HG03342 (cell line): ENCODE results near the gene PPP2R3B.
"Not testable (repeated sequence)": the region's sequence is repeated elsewhere in the genome, so short reads cannot be mapped to it uniquely, and the experiment has no call there.

Experiments
- ATAC-seq: cut with Tn5 transposase; IDR thresholded peaks from one replicate; pipeline ENCODE4 v1.9.1; 2021; ENCODE audit warnings: mild to moderate bottlenecking, moderate library complexity; ENCODE audit not compliant: unreplicated experiment

The PPP2R3B gene

GRCh38 chrX:410296-410695 is 23.6 kb upstream of the PPP2R3B start:
- ATAC-seq: no peak

- no peak for ATAC-seq
Observed at GRCh38 chrX:405149-405548, 18.4 kb upstream of the PPP2R3B start.

DNA sequence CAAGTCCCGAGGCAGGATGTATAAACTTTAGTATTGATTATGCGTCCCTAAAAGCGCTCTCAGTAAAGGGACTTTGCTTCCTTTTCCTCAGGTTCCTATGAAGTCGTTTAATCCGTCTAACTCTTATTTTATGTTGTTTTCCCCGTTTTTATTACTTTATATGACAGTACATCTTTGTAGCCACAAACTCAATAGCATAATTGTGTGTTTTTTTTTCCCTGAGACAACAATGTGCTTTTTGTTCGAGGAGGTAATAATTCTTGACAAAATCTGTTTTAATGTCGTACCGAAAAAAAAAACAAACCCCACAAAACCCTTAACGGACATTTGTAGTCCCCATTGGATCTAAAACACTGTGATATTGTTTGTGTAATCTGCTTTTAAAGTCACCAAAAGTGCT is 17.9 kb upstream of the PPP2R3B start:
- ATAC-seq: no peak

DNA sequence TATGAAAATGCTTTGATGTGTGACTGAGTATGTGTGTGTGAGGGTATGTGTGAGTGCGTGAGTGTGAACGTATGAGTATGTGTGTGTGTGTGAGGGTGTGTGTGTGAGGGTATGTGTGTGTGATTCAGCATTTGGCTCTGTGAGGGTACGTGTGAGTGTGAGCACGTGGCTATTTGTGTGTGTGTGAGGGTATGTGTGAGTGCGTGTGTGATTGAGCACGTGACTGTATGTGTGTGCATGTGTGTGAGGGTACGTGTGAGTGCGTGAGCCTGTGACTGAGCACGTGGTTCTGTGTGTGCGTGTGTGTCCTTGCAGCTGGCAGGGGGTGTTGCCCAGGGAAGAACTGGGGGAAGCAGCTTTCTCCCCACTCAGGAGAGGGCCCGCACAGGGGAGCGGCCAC is 16.1 kb upstream of the PPP2R3B start:
- no peak for ATAC-seq

DNA sequence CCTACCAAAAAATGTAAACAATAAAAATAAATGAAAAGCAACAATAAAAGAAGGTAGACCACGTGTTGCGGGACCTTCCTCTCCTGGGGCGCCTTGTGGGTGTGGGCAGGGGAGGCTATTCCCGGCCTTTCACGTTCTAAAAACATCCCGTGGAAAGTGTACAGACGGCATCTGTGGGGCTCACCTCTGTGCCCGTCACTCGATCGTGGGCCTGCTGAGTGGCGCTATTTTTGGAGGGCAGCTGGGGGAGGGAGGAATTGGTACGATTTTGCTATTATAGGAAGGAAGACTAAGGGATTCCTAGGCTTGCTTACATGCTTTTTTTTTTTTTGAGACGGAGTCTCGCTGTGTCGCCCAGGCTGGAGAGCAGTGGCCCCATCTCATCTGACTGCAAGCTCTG is 13.6 kb upstream of the PPP2R3B start:
- ATAC-seq: no peak

GRCh38 chrX:397575-397974 is 10.9 kb upstream of the PPP2R3B start:
- no peak for ATAC-seq

- ATAC-seq: no peak
Observed at GRCh38 chrX:394830-395229, 8.1 kb upstream of the PPP2R3B start.

GRCh38 chrX:392575-392846 is 5.8 kb upstream of the PPP2R3B start:
- no peak for ATAC-seq

DNA sequence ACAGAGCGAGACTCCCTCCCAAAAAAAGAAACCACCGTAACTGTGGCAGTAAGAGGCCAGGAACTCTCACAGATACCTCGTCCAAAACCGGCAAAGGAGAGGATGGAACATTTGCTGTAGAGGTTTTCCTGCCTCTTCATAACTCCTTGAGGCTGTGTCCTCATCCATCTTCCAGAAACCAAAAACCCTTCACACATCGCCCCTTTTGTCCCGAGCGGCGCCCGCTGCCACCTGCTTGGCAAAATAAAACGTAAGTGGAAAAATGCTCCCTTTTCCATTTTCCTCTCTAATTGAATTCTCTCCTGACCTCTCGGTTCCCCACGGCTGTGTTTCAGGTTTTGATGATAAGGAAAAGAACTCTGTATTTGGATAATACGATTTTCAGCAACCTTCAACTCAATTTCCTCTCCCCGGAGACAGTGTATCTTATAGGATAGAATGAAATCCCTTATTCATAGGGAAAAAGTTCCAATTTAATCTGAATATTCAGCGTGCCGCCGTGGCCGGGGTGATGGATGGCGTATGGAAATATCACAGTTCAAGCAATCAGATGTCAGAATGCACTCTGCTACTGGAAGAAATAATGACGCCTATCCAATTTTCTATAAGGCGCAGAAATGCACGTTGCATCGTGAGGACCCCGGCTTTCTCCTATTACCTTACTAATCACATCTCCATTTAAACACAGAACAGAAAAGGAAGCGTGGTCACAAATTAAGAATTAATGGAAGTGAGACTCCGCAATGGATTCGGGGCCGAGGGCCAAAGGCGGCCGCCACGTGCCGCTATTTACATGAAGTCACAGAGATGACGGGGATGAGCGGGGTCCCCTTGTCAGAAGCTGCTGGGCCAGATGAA is 5.2 kb upstream of the PPP2R3B start:
- no peak for ATAC-seq

- ATAC-seq: no peak
Observed at GRCh38 chrX:390459-390858, 3.8 kb upstream of the PPP2R3B start.

- no peak for ATAC-seq
Observed at GRCh38 chrX:389021-389441, 2.3 kb upstream of the PPP2R3B start.

DNA sequence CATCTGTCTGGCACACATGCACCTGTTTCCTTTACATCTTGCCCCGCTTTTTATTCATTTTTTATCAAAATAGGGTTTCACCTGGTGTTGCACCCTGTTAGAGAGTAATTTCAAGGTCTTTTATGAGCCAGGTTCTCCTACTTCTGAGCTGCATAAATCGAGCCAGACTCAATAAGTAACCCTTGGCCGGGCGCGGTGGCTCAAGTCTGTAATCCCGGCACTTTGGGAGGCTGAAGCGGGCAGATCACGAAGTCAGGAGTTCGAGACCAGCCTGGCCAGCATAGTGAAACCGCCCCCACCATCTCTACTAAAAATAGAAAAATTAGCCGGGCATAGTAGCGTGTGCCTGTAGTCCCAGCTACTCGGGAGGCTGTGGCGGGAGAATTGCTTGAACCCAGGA is 1.0 kb upstream of the PPP2R3B start:
- ATAC-seq: no peak

DNA sequence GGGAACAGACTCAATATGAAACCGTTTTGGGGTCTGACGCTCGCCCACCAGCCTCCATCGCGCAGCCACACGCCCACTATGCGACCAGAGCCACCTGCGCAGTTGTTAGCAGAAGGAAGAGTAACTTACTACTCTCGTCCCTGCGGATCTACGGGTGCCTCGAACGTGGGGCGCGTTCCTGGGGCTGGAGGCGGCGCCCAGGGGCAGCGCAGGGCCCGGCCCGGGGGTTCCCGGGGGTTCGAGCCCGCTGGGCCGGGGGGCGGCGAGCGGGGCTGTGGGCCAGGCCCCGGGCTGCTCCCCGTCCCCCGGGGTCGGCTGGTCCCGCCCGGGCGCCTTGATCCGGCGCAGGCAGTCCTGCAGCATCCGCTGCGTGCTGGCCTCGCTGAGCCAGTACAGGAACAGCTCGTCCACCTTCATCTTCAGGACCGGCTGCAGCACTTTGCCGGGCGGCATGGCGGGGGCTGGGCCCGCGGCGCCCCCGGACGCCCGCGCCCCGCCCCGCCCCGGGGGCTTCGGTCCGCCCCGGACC is 404 bp downstream of the PPP2R3B start:
- ATAC-seq: peak; percentile 23

DNA sequence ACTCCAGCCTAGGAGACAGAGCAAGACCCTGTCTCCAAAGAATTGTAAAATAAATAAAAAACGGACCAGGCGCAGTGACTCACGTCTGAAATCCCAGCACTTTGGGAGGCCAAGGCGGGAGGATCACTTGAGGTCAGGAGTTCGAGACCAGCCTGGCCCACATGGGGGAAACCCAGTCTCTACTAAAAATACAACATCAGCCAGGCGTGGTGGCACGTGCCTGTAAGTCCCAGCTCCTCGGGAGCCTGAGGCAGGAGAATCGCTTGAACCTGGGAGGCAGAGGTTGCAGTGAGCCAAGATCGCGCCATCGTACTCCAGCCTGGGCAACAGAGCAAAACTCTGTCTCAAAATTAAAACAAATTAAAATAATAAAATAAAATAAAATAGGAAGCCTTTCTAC is 971 bp downstream of the PPP2R3B start:
- not testable (repeated sequence) for ATAC-seq

GRCh38 chrX:384861-385260 is 1.8 kb downstream of the PPP2R3B start:
- ATAC-seq: no peak

DNA sequence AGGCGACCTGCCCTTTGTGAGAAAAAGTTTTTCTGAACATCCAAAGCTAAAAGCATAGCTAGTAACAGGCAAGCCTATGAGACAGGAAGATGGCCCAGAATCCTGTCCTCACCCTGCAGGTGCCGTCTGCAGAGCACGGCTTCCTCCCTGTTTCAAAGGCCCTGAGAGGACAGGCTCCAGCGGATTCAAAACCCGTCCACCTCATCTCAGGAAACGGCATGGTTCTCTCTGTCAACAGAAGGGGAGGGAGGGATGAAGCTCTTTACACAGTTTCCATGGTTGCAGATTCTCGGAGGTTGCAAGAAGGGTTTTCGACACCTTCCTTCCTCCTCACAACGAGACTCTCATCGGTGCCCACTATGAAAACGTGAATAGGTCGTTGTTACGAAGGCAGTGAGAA is 8.3 kb downstream of the PPP2R3B start:
- ATAC-seq: no peak

DNA sequence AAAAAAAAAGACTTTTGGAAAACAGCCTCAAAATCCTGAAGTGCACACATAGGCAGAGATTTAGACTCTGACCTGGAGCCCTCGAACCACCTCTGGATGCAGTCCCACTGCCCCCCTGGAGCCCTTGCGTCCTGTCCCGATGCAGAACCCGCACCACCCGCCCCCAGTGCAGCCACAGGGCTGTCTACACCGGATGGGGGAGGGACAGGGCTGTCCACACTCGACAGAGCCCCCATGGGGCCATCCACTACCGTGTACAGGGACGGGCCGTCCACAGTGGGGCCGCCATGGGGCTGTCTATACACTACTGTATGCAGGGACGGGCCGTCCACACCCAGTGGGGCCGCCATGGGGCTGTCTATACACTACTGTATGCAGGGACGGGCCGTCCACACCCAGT is 10.5 kb downstream of the PPP2R3B start:
- not testable (repeated sequence) for ATAC-seq

- no peak for ATAC-seq
Observed at GRCh38 chrX:375181-376036, 11.3 kb downstream of the PPP2R3B start.

GRCh38 chrX:374596-374995 is 12.1 kb downstream of the PPP2R3B start:
- ATAC-seq: no peak

DNA sequence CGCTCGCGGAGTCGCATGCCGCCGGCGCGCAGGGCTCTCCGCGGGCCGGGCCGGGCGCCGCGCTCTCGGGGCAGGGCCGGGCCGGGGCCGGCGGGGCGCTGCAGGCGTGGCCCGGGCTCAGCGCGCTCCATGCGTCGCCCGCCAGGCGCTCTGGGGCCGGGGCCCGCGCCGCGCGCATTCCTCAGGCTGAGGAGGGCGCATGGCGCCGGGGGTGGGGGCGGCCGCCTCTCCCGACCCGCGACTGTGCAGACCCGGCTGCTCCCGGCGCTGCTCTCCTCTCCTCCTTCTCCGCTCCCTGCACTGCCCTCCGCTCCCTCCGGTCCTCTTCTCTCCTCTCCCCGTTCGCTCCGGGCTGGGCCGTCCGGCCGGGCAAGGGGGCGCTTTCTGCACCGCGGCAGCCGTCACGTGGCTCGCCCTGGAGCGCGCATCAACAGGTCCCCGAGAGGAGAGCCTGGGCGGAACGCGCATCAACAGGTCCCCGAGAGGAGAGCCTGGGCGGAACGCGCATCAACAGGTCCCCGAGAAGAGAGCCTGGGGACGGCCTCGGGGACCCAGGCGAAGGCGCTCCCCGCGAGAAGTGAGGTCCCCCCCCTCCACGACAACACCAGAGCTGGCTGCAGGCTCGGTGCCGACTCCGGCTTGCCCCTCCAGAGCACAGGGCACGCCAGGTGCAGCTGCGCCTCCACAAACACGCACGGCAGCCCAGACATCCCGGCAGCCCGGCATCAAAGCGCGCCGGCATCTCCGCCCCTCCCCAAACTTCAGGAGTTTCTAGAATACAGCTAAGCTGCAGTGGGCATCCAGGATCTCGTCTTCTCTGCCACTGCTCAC is 12.9 kb downstream of the PPP2R3B start:
- no peak for ATAC-seq
